HT-29 (cell line): ENCODE data around the gene BCAS3. TPM values are rescaled to one million over a fixed set of nuclear protein-coding genes. Genes with fewer than 3 reads are reported as not detected.

Experiments
- DNase-seq: peaks from one replicate; pipeline ENCODE4 v3.0.0-alpha.2; 2015; ENCODE audit warnings: low spot score
- total RNA-seq: library from RNA; depleted of rRNA; stranded (reverse); fragments of >200 nt; shearing (Covaris generic); gene quantifications from 2 replicates; pipeline ENCODE4 v1.2.3, GENCODE V29; 2014

BCAS3 gene
- total RNA-seq, 1 experiment from 2014 or later: 10.2 TPM

DNA sequence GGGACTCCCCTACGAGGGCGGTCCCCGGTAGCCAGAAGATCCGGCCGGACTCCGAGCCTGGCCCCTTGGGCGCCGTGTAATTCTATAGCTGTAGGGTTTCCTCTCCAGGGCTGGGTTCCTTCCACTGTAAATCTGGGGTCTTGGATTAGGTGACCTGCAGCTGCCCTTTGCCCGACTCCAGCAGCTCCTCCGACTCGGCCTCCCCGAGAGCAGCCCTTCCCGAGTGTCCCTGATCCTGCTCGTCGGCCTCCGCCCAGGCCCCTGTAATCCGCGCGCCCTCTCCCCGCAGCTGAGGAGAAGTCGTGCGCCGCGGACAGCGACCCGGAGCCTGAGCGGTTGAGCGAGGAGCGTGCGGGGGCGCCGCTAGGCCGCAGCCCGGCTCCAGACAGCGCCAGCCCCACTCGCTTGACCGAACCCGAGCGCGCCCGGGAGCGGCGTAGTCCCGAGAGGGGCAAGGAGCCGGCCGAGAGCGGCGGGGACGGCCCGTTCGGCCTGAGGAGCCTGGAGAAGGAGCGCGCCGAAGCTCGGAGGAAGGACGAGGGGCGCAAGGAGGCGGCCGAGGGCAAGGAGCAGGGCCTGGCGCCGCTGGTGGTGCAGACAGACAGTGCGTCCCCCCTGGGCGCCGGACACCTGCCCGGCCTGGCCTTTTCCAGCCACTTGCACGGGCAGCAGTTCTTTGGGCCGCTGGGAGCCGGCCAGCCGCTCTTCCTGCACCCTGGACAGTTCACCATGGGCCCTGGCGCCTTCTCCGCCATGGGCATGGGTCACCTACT is 727.4 kb downstream of the BCAS3 start:
- DNase-seq: no peak

DNA sequence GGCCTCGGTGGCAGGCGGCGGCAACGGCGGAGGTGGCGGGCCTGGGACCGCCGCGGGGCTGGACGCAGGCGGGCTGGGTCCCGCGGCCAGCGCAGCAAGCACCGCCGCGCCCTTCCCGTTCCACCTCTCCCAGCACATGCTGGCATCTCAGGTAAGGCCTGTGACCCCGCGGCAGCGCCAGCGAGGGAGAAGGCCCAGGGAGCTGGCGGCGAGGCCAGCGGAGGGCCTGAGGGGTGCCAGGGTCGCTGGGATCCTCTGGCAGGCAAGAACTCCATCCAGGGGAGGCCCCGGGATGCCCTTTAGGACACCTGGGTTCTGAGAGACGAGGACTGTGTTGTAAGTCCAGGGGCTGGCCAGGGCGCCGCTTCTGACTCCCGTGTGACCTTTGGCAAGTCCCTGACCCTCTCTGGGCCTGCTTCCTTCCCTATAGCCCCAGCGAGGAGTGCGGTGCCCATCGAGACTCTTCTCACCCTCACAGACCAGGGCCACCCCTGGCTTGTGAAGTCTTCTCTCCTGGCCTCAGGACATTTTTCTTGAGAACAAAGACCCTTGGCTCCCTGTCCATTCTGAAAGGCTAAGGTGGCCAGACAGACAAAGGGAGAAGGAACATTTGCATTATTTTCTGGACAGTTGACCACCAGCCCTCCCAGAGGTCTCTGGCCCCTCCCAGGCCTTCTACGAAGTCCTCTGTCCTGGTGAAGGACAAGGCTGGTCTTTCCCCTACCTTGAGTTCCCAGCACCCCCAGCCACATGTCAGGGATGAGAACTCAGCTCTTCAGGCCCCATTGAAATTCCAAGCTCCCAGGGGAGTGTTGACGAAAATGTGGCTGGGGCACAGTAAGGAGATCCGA is 728.3 kb downstream of the BCAS3 start:
- no peak for DNase-seq

DNA sequence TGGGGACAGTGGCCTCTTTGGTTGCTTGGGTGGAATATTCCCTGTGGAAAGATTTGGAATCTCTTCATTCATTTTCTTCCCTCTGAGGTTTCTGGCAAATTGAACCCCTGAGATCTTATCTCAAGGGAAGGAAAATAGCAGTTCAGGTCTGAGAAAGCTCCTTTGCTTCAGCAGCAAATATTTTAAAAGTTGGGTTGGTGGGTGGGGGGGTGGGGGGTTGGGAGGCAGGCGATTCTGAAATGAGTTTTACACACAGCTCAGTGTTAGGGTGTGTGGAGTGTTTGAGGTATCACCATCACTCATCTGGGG is 728.8 kb downstream of the BCAS3 start:
- no peak for DNase-seq

GRCh38 chr17:61406971-61407911 is 729.6 kb downstream of the BCAS3 start:
- DNase-seq: no peak

- DNase-seq: no peak
Measured at GRCh38 chr17:61408151-61409041, 730.7 kb downstream of the BCAS3 start.

GRCh38 chr17:61409301-61410112 is 731.9 kb downstream of the BCAS3 start:
- peak; percentile 76 for DNase-seq

DNA sequence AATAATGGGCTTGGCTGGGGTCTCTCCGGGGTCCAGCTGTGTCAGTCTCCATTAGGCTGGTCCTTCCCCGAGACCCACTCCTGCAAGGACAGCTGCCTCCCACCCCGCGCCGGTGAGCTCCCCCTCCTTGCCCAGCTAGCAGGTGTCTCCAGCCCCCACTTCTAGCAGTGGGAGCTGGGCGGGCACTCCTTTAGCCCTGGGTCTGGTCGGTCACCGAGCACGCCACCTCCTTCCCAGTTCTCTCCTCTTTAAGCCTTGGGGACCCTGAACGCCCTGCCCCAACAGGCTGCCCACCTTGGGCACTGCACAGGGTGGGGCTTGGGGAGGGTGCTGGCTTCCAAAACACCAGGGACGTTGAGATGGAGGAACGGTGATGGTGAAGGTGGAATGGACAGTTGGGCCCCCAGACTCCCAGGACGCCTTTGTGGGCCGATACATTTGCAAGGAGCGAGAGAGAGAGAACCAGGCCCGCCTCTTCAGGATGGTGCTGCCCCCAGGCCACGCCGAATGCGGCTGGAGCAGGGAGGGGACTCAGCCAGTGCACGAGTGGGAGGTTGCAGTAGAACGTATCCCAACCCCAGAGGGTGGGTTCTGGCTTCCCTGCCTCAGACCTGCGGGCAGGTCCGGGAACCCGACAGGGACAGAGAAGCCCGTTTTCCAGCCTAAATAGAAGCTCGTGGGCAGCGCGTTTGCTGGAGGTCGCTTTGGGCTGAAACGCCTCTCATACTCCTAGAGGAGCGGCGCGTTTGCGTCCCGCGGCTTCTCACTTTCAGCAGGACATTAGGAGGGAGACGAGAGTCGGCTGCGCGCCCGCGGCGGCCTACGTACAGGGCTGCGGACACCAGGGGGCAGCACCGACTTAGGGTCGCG is 732.7 kb downstream of the BCAS3 start:
- DNase-seq: no peak

- DNase-seq: no peak
Measured at GRCh38 chr17:61411011-61411260, 733.3 kb downstream of the BCAS3 start.

- peak; percentile 76 for DNase-seq
Measured at GRCh38 chr17:61411261-61412142, 733.9 kb downstream of the BCAS3 start.

- peak; percentile 86 for DNase-seq
Measured at GRCh38 chr17:61412143-61412859, 734.6 kb downstream of the BCAS3 start.

DNA sequence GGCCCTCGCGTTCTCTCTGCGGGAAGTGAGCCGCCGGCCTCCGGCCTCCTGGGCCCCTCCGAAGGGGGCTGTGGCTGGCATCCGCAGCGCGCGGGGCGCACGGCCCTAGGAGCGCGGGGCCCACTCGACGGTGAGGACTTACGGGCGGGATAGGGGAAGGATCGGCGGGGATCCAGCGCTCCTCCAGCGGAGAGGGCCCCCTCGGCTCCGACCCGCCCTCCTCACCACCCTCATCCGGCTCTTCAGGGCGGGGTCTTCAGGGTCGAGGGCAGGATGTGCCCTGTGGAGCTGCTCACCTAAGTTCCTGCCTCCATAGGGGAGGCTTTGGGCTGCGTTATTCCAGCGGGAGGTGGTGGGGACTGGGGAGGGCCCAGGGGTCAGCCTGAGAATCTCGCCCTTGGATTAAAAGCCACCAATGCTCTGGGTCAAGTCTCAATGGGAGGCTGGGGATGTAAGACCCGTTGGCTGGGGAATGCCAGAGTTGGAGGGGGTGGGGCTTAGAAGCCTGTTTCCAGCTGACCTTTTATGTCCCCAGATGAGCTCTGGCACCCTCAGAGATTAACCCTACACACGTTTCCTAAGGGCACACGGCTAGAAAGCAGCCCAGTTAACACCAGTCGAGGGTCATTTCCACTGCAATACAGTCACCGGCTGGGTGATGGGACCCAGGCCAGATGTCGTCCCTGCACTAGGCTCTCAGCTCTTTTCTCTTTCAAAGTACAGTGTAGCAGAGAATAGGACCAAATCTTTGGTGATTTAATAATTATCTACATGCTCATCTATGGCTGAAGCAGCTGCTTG is 735.4 kb downstream of the BCAS3 start:
- DNase-seq: no peak

- no peak for DNase-seq
Measured at GRCh38 chr17:61413661-61414126, 736.0 kb downstream of the BCAS3 start.

GRCh38 chr17:61414141-61414935 is 736.7 kb downstream of the BCAS3 start:
- no peak for DNase-seq

DNA sequence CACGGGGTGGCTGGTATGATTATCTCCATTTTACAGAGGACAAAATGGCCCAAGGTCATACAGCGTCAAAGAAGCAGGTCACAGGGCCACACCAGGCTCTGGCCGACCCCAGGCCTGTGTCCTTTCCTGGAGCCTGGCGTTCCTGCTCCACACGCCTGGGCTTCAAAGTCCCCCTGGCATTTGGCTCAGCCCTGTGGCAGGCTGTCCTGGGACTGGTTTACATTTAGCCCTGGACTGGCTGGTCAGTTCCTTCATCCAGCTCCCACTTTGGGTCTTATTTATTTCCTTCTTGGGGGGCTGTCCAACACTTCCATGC is 737.2 kb downstream of the BCAS3 start:
- DNase-seq: no peak

DNA sequence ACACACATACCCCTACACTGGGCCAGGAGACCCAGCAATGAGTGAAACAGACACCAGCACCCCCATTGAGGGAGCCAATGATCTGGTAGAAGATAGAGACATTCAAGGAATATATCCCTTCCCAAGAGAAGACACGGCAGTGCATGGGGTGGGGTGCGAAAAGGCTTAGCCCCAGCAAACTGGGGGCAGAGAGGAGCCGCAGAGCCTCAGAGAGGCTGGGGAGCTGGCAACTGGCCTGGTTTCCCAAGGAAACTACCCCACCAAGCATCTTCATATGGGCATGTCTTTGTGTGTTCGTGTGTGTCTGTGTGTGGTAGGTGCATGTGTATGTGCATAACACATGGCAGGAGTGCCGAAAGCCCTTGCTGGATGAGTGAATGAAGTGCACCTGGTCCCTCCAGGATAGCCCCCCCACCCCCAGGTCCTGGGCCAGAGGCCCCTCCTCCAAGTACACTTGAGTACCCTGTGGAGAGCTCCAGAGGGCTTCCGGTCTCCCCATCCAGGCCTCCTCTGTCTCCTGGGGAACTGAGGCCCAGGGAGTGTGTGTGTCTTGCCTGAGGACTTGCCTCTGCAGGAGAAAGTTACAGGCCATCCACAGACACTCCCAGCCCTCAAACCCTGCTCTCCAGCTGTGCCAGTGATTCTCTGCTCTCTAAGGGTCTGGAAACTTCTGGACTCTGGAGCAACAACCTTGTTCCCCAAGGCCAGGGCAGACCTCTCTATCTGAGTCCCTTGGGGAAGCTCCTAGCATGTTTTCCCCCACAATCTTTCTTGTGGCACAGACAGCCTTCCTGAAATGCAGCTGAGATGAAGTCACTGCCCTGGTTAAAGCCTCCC is 737.9 kb downstream of the BCAS3 start:
- DNase-seq: no peak
